ENCODE measurements around the gene PARVG.

Gene PARVG

DNA sequence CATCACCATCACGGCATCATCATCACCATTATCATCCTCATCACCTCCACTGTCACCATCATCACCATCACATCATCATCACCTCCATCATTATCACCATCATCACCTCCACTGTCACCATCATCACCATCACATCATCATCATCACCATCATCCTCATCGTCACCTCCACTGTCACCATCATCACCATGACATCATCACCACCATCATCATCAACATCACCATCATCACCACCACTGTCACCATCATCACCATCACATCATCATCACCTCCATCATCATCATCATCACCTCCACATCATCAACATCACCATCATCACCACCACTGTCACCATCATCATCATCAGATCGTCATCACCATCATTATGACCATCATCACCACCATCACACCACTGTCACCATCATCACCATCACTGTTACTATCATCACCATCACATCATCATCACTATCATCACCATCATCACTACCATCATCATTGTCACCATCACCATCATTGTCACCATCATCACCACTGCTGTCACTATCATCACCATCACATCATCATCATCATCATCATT, 32.8 kb downstream of the PARVG start:
- no peak for TF ChIP-seq TAF1 (IDR thresholded peaks at IDR 0.05; ENCODE audit: borderline replicate concordance, insufficient read depth, low read length)
- no peak for TF ChIP-seq REST (IDR thresholded peaks at IDR 0.05; ENCODE audit: insufficient read depth in 1 of 2, low read depth in 2 of 2, low read length in 2 of 2)
- no peak for TF ChIP-seq FOXP2 (optimal IDR thresholded peaks at IDR 0.05; ENCODE audit: borderline replicate concordance, extremely low read depth, extremely low read length, insufficient read depth)
- no peak for TF ChIP-seq POLR2AphosphoS5 (IDR thresholded peaks at IDR 0.05; ENCODE audit: low read depth, low read length)
- TF ChIP-seq SIN3A (IDR thresholded peaks at IDR 0.05; ENCODE audit: borderline replicate concordance, insufficient read depth, low read length), result no peak

DNA sequence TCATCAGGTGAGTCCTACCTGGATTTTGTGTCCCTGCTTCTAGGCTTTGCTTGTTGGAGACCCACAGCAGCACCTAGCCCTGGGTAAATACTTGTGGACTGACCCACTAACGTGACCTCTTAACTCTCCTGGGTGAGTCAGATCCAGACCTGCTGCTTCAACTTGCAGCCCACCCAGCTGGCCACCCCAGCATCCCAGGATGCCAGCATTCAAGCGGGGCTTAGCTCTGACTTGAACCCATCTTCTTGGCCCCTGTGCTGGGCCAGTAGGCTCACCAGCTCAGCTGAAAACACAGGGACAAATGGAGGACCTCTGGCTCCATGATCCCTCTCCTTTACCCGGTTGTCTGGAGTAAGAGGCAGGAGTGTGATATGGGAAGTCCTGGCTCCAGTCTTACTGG, 33.5 kb downstream of the PARVG start:
- TF ChIP-seq POLR2AphosphoS5 (IDR thresholded peaks at IDR 0.05; ENCODE audit: low read depth, low read length) (no peak), SIN3A (IDR thresholded peaks at IDR 0.05; ENCODE audit: borderline replicate concordance, insufficient read depth, low read length) (no peak), TAF1 (IDR thresholded peaks at IDR 0.05; ENCODE audit: borderline replicate concordance, insufficient read depth, low read length) (no peak), FOXP2 (optimal IDR thresholded peaks at IDR 0.05; ENCODE audit: borderline replicate concordance, extremely low read depth, extremely low read length, insufficient read depth) (no peak), REST (IDR thresholded peaks at IDR 0.05; ENCODE audit: insufficient read depth in 1 of 2, low read depth in 2 of 2, low read length in 2 of 2) (no peak)

GRCh38 chr22:44214764-44215163, 34.0 kb downstream of the PARVG start:
- no peak for TF ChIP-seq POLR2AphosphoS5 (IDR thresholded peaks at IDR 0.05; ENCODE audit: low read depth, low read length)
- no peak for TF ChIP-seq REST (IDR thresholded peaks at IDR 0.05; ENCODE audit: insufficient read depth in 1 of 2, low read depth in 2 of 2, low read length in 2 of 2)
- TF ChIP-seq FOXP2 (optimal IDR thresholded peaks at IDR 0.05; ENCODE audit: borderline replicate concordance, extremely low read depth, extremely low read length, insufficient read depth), result no peak
- TF ChIP-seq SIN3A (IDR thresholded peaks at IDR 0.05; ENCODE audit: borderline replicate concordance, insufficient read depth, low read length), result no peak
- TF ChIP-seq TAF1 (IDR thresholded peaks at IDR 0.05; ENCODE audit: borderline replicate concordance, insufficient read depth, low read length), result no peak

GRCh38 chr22:44215287-44215686, 34.6 kb downstream of the PARVG start:
- TF ChIP-seq REST (IDR thresholded peaks at IDR 0.05; ENCODE audit: insufficient read depth in 1 of 2, low read depth in 2 of 2, low read length in 2 of 2) (no peak), SIN3A (IDR thresholded peaks at IDR 0.05; ENCODE audit: borderline replicate concordance, insufficient read depth, low read length) (no peak), POLR2AphosphoS5 (IDR thresholded peaks at IDR 0.05; ENCODE audit: low read depth, low read length) (no peak), FOXP2 (optimal IDR thresholded peaks at IDR 0.05; ENCODE audit: borderline replicate concordance, extremely low read depth, extremely low read length, insufficient read depth) (no peak), TAF1 (IDR thresholded peaks at IDR 0.05; ENCODE audit: borderline replicate concordance, insufficient read depth, low read length) (no peak)

DNA sequence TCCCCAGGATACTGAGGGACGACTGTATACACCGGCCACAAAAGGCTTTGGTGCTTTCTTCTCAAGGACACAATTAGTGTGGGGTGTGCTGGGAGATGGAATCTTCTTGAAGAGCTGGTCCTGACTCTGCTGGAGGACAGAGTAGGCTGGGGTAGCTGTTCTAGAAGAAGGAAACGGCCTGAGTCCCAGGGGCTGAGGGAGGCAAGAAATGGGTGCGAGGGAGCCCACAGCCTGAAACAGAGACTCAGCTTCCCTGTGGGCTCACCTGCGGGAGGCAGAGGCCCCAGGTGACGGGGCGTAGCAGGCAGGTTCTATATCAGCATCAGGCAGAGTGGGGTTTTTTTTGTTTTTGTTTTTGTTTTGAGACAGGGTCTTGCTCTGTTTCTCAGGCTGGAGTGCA, 36.6 kb downstream of the PARVG start:
- TF ChIP-seq REST (IDR thresholded peaks at IDR 0.05; ENCODE audit: insufficient read depth in 1 of 2, low read depth in 2 of 2, low read length in 2 of 2) (no peak), SIN3A (IDR thresholded peaks at IDR 0.05; ENCODE audit: borderline replicate concordance, insufficient read depth, low read length) (no peak), FOXP2 (optimal IDR thresholded peaks at IDR 0.05; ENCODE audit: borderline replicate concordance, extremely low read depth, extremely low read length, insufficient read depth) (no peak), POLR2AphosphoS5 (IDR thresholded peaks at IDR 0.05; ENCODE audit: low read depth, low read length) (no peak), TAF1 (IDR thresholded peaks at IDR 0.05; ENCODE audit: borderline replicate concordance, insufficient read depth, low read length) (no peak)

All from PFSK-1 (cell line).